Liver (tissue), 9 donors: ENCODE data around the gene IL1R2. TPM values are rescaled to one million over a fixed set of nuclear protein-coding genes. Genes with fewer than 3 reads are reported as not detected.
A peak's percentile ranks its signal among the peaks of the same experiment; 100 is the strongest.

Source experiments
- DNase-seq: peaks from one replicate; pipeline ENCODE4 v3.0.0-alpha.2; 2017; ENCODE audit warnings: low spot score
- H3K27ac ChIP-seq, 2 donors: one replicate each; pipeline ENCODE4 v1.7.0; 2013; ENCODE audit warnings: inconsistent platforms in 2 of 2, low read length in 2 of 2, control low read depth in 1 of 2, low read depth in 1 of 2, mild to moderate bottlenecking in 1 of 2
- H3K27me3 ChIP-seq, 4 donors: one replicate each; pipeline versions ENCODE4 v1.6.1 to v1.7.0; 2013; ENCODE audit warnings: low read length in 3 of 4, inconsistent platforms in 1 of 4, mild to moderate bottlenecking in 1 of 4, moderate library complexity in 1 of 4; ENCODE audit not compliant: control insufficient read depth in 4 of 4, insufficient read depth in 4 of 4
- H3K36me3 ChIP-seq, 4 donors: one replicate each; pipeline versions ENCODE4 v1.6.1 to v1.7.0; 2013; ENCODE audit warnings: low read length in 3 of 4, mild to moderate bottlenecking in 3 of 4, low read depth in 1 of 4, moderate library complexity in 1 of 4; ENCODE audit not compliant: control insufficient read depth in 4 of 4, insufficient read depth in 3 of 4
- H3K4me1 ChIP-seq, 4 donors: one replicate each; pipeline versions ENCODE4 v1.6.1 to v1.7.0; 2013; ENCODE audit warnings: low read length in 3 of 4, mild to moderate bottlenecking in 3 of 4, moderate library complexity in 1 of 4; ENCODE audit not compliant: control insufficient read depth in 4 of 4, insufficient read depth in 4 of 4
- H3K4me3 ChIP-seq, 3 donors: one replicate each; pipeline versions ENCODE4 v1.6.1 to v1.7.0; 2013; ENCODE audit warnings: low read length in 3 of 3, control low read depth in 1 of 3, low read depth in 1 of 3, mild to moderate bottlenecking in 1 of 3
- H3K9ac ChIP-seq, 2 donors: one replicate each; pipeline ENCODE4 v1.7.0; 2013; ENCODE audit warnings: low read length in 2 of 2, mild to moderate bottlenecking in 2 of 2, moderate library complexity in 2 of 2, control low read depth in 1 of 2, low read depth in 1 of 2
- H3K9me3 ChIP-seq, 4 donors: one replicate each; pipeline versions ENCODE4 v1.6.1 to v1.7.0; 2013; ENCODE audit warnings: low read length in 3 of 4; ENCODE audit not compliant: control insufficient read depth in 4 of 4
- EGR1 ChIP-seq, 2 donors: IDR thresholded peaks; 2 replicates each; pipeline ENCODE4 v1.6.1; 2016 to 2018; ENCODE audit warnings: antibody characterized with exemption in 2 of 2, low read depth in 2 of 2
- FOXA2 ChIP-seq: IDR thresholded peaks from 2 replicates; pipeline ENCODE4 v1.6.1; 2016; ENCODE audit warnings: antibody characterized with exemption
- GABPA ChIP-seq, 2 donors: IDR thresholded peaks in 1 of 2; conservative IDR thresholded peaks in 1 of 2; 2 replicates each; pipeline ENCODE4 v1.6.1; 2016; ENCODE audit warnings: antibody characterized with exemption in 2 of 2, mild to moderate bottlenecking in 1 of 2, moderate library complexity in 1 of 2
- HNF4A ChIP-seq, 2 donors: conservative IDR thresholded peaks; 2 replicates each; pipeline ENCODE4 v1.6.1; 2016; ENCODE audit warnings: antibody characterized with exemption in 2 of 2, mild to moderate bottlenecking in 2 of 2
- RAD21 ChIP-seq, 2 donors: IDR thresholded peaks; 2 replicates each; pipeline ENCODE4 v1.6.1; 2016; ENCODE audit warnings: antibody characterized with exemption in 2 of 2, mild to moderate bottlenecking in 2 of 2
- YY1 ChIP-seq: IDR thresholded peaks from 2 replicates; pipeline ENCODE4 v1.6.1; 2016; ENCODE audit warnings: antibody characterized with exemption, mild to moderate bottlenecking
- WGBS: extraction: QIAGEN DNeasy Blood & Tissue Kit; methylation state at CpG from one replicate; pipeline ENCODE4 v1.1.7; 2013; 5-methylcytosine and 5-hydroxymethylcytosine counted together
- polyA plus RNA-seq, 2 donors: library from polyadenylated mRNA; stranded (reverse) in 1 of 2; unstranded in 1 of 2; fragments of 200-250 nt in 1 of 2; fragments of >200 nt in 1 of 2; fragmentation: Nextera tagmentation in 1 of 2; extraction: Ambion mirVana in 1 of 2; gene quantifications; one replicate each; pipeline versions ENCODE4 v1.2.1 to v1.2.3, GENCODE V29; 2013 to 2015
- total RNA-seq, 2 donors: library from RNA; depleted of rRNA; stranded (reverse); fragments of >200 nt; gene quantifications; one replicate each; pipeline ENCODE4 v1.2.3, GENCODE V29; 2014
- TF ChIP-seq, protein P1 (sequence below): IDR thresholded peaks from 2 replicates; pipeline ENCODE4 v1.6.1; 2016; ENCODE audit warnings: antibody characterized with exemption
- TF ChIP-seq, protein P2 (sequence below): IDR thresholded peaks from 2 replicates; pipeline ENCODE4 v1.6.1; 2016; ENCODE audit warnings: antibody characterized with exemption
- TF ChIP-seq, protein P3 (sequence below): IDR thresholded peaks from 2 replicates; pipeline ENCODE4 v1.6.1; 2016; ENCODE audit warnings: antibody characterized with exemption
- TF ChIP-seq, protein P4 (sequence below): fragments of 150-350 bp; IDR thresholded peaks from 2 replicates; pipeline ENCODE4 v1.5.1; 2017; ENCODE audit warnings: improper control_type of control experiment, low read depth, low read length; ENCODE audit not compliant: missing input control
- TF ChIP-seq, protein P5 (sequence below): IDR thresholded peaks from 2 replicates; pipeline ENCODE4 v1.6.1; 2016; ENCODE audit warnings: antibody characterized with exemption, mild to moderate bottlenecking
- donor health status: healthy.
- donor health status: healthy.
- donor health status: healthy.
- donor health status: healthy.
- donor health status: healthy.

Gene IL1R2
- total and polyA plus RNA-seq, 4 donors = 3.7 to 28.2 (median 7.3) TPM

DNA sequence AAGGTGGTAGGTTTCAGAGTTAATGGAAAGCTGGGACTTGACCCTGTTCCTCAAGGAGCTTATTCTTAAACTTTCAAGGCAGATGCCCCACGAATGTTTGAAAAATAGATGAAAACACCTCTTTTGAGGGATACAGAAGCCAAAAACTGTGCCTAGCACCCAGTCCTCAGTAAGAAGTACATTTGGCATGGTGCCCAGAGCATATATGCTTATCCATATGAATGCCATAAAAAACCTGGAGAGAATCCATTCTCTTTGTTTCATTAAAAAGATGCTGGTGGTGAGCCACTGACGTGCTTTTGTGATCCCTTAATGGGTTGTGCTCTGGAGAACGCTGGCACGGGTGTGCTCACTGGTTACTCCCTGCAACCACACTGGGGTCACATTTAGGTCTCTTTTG, 69.0 kb downstream of the IL1R2 start:
- Histone ChIP-seq H3K9ac (peak overlapping the region in 1 of 2 donors; percentile 42), H3K9me3 (peaks cover 0 to 9% (median 1%) of the 10 kb centered on the region in 4 donors), H3K27ac (peak overlapping the region in 1 of 2 donors; percentile 92), H3K4me1 (peaks cover 16 to 64% (median 52%) of the 10 kb centered on the region in 4 donors), H3K27me3 (no peaks in the 10 kb centered on the region), H3K4me3 (no peak overlapping the region), H3K36me3 (no peaks in the 10 kb centered on the region)
- TF ChIP-seq YY1 (no peak), FOXA2 (no peak), RAD21 (IDR thresholded peaks at IDR 0.05) (no peak), HNF4A (conservative IDR thresholded peaks at IDR 0.05) (no peak), GABPA (IDR thresholded peaks at IDR 0.05 in 1 of 2, conservative IDR thresholded peaks at IDR 0.05 in 1 of 2) (no peak)
- TF ChIP-seq, protein P1, sequence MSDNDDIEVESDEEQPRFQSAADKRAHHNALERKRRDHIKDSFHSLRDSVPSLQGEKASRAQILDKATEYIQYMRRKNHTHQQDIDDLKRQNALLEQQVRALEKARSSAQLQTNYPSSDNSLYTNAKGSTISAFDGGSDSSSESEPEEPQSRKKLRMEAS = no peak
- TF ChIP-seq, protein P2, sequence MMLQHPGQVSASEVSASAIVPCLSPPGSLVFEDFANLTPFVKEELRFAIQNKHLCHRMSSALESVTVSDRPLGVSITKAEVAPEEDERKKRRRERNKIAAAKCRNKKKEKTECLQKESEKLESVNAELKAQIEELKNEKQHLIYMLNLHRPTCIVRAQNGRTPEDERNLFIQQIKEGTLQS = no peak
- TF ChIP-seq, protein P3, sequence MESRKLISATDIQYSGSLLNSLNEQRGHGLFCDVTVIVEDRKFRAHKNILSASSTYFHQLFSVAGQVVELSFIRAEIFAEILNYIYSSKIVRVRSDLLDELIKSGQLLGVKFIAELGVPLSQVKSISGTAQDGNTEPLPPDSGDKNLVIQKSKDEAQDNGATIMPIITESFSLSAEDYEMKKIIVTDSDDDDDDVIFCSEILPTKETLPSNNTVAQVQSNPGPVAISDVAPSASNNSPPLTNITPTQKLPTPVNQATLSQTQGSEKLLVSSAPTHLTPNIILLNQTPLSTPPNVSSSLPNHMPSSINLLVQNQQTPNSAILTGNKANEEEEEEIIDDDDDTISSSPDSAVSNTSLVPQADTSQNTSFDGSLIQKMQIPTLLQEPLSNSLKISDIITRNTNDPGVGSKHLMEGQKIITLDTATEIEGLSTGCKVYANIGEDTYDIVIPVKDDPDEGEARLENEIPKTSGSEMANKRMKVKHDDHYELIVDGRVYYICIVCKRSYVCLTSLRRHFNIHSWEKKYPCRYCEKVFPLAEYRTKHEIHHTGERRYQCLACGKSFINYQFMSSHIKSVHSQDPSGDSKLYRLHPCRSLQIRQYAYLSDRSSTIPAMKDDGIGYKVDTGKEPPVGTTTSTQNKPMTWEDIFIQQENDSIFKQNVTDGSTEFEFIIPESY = no peak
- WGBS = 86% methylated on average over 4 of the region's 4 CpGs
- DNase-seq = no peak

DNA sequence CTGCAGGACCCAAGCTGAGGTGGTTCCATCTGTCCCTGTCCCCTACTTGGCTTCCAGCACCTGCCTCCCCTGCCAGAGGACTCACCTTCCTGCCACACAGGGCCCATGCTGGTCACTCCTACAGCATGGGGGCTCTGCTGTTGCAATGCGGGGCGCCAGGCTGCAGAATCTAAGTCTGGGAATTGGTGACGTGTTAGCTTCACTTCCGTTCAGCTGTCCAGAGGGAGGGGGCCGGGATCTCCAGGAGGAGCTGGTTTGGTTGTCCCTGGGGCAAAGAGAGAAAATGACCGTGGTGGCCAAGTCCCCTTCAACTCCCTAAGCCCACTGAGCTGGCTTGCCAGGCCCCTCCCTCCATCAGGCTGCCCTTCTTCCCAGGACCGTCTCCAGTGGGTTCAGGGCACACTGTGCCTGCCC, 69.5 kb downstream of the IL1R2 start:
- no peaks in the 10 kb centered on the region for H3K36me3 ChIP-seq
- TF ChIP-seq, protein P4, sequence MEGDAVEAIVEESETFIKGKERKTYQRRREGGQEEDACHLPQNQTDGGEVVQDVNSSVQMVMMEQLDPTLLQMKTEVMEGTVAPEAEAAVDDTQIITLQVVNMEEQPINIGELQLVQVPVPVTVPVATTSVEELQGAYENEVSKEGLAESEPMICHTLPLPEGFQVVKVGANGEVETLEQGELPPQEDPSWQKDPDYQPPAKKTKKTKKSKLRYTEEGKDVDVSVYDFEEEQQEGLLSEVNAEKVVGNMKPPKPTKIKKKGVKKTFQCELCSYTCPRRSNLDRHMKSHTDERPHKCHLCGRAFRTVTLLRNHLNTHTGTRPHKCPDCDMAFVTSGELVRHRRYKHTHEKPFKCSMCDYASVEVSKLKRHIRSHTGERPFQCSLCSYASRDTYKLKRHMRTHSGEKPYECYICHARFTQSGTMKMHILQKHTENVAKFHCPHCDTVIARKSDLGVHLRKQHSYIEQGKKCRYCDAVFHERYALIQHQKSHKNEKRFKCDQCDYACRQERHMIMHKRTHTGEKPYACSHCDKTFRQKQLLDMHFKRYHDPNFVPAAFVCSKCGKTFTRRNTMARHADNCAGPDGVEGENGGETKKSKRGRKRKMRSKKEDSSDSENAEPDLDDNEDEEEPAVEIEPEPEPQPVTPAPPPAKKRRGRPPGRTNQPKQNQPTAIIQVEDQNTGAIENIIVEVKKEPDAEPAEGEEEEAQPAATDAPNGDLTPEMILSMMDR = no peak
- no peak for TF ChIP-seq EGR1 (IDR thresholded peaks at IDR 0.05; ENCODE audit: low read depth in 2 of 2)
- TF ChIP-seq, protein P1 = no peak
- TF ChIP-seq HNF4A (conservative IDR thresholded peaks at IDR 0.05) = no peak
- TF ChIP-seq, protein P5, sequence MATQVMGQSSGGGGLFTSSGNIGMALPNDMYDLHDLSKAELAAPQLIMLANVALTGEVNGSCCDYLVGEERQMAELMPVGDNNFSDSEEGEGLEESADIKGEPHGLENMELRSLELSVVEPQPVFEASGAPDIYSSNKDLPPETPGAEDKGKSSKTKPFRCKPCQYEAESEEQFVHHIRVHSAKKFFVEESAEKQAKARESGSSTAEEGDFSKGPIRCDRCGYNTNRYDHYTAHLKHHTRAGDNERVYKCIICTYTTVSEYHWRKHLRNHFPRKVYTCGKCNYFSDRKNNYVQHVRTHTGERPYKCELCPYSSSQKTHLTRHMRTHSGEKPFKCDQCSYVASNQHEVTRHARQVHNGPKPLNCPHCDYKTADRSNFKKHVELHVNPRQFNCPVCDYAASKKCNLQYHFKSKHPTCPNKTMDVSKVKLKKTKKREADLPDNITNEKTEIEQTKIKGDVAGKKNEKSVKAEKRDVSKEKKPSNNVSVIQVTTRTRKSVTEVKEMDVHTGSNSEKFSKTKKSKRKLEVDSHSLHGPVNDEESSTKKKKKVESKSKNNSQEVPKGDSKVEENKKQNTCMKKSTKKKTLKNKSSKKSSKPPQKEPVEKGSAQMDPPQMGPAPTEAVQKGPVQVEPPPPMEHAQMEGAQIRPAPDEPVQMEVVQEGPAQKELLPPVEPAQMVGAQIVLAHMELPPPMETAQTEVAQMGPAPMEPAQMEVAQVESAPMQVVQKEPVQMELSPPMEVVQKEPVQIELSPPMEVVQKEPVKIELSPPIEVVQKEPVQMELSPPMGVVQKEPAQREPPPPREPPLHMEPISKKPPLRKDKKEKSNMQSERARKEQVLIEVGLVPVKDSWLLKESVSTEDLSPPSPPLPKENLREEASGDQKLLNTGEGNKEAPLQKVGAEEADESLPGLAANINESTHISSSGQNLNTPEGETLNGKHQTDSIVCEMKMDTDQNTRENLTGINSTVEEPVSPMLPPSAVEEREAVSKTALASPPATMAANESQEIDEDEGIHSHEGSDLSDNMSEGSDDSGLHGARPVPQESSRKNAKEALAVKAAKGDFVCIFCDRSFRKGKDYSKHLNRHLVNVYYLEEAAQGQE = no peak
- TF ChIP-seq, protein P2 = no peak
- TF ChIP-seq FOXA2 = no peak
- TF ChIP-seq, protein P3 = no peak
- peak overlapping the region in 1 of 2 donors; percentile 48 for H3K27ac ChIP-seq
- H3K9me3 ChIP-seq = peaks cover 0 to 12% (median 1%) of the 10 kb centered on the region in 4 donors
- H3K4me1 ChIP-seq = peaks cover 16 to 59% (median 50%) of the 10 kb centered on the region in 4 donors
- H3K9ac ChIP-seq = no peak overlapping the region
- no peak overlapping the region for H3K4me3 ChIP-seq
- no peak for DNase-seq
- WGBS = 88% methylated on average over 7 of the region's 7 CpGs
- H3K27me3 ChIP-seq = no peaks in the 10 kb centered on the region
